Measurements from ENCODE around the gene SYNPO2. TPM values are rescaled to one million over a fixed set of nuclear protein-coding genes. Genes with fewer than 3 reads are reported as not detected.

The SYNPO2 gene
- total and polyA plus RNA-seq, 2 of the 8 experiments (the other 6 are each of a cell fraction or from before 2014, with no cell fraction given) = 0.50 to 4.2 TPM

DNA sequence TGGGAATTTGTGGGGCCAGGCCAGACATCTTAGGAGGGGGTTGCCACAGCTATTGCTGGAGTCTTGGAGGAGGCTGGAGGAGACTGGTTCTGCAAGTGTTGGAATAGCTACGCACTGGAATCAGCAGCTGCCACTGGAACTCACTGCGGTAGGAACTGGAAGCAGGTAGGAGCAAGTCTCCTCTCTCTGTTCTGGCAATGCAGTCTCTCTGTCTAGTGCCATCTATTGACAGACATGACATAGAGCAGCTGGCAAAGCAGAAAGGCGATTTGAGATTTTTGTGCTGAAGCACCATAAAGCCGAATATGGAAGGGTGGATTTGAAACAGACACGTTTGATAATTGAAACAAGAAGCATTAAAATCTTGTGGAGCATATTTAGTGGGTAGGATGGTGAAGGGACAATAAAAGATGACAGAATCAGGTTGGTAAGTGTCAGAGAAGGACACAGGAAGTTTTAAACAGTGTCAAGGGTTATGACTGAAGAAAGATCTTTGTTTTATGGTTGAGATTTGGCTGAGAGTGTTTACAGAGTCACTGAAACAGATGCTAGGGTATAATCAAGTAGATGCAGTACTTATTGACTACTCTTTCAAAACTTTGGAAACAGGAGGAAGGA is 23.5 kb upstream of the SYNPO2 start:
- H4K8ac ChIP-seq (ENCODE audit: extremely low read depth, insufficient read depth, low read length) = no peak overlapping the region
- no peak overlapping the region for H4K91ac ChIP-seq (replicated peaks; ENCODE audit: insufficient read length, low read length)
- no peak overlapping the region for H3K9ac ChIP-seq (replicated peaks in 1 of 4; ENCODE audit: extremely low read depth in 1 of 4, low read depth in 3 of 4, low read length in 3 of 4)
- no peak for DNase-seq (ENCODE audit: low read depth in 1 of 2, low spot score in 2 of 2)
- no peaks in the 10 kb centered on the region for H3K27me3 ChIP-seq (replicated peaks in 1 of 4; ENCODE audit: control insufficient read depth in 3 of 4, extremely low read depth in 1 of 4, insufficient read depth in 3 of 4, low read length in 3 of 4)
- ChIA-PET CTCF (ENCODE audit: partially characterized antibody) (interaction anchor here (0.6 to 2.8 kb wide), 37 partner anchors 8 to 150 kb away, joined by 3 to 15 read pairs (median 4); no protein-coding TSS in a partner anchor), POLR2A (ENCODE audit: partially characterized antibody) (interaction anchor here (0.7 to 2.1 kb wide), 3 partner anchors 13 to 29 kb away, joined by 3 to 8 read pairs (median 4); partner anchors contain the start of gene SEC24D)
- H3K14ac ChIP-seq (ENCODE audit: insufficient read length) = no peak overlapping the region
- no peak overlapping the region for H3K4ac ChIP-seq (replicated peaks; ENCODE audit: insufficient read length, low read depth, low read length)
- no peaks in the 10 kb centered on the region for H3K79me1 ChIP-seq (ENCODE audit: low read depth, low read length)
- no peak overlapping the region for H3K18ac ChIP-seq (ENCODE audit: extremely low read depth, low read length)
- WGBS, 2 experiments (ENCODE audit: extremely low coverage in 1 of 2, insufficient coverage in 1 of 2, insufficient read length in 1 of 2, insufficient replicate concordance in 2 of 2, low coverage in 1 of 2, low lambda C conversion rate in 2 of 2, missing lambda C conversion rate in 1 of 2) = 44% methylated on average over 5 of the region's 5 CpGs; no CpG with 5 or more reads in 1 of the 2 experiments
- H3K36me3 ChIP-seq (ENCODE audit: control insufficient read depth in 2 of 4, insufficient read depth in 4 of 4, low read length in 3 of 4) = no peaks in the 10 kb centered on the region
- peak overlapping the region; percentile 88; the same call in 1 of the 2 replicates for H2AFZ ChIP-seq (ENCODE audit: low read length)
- H3K23ac ChIP-seq (ENCODE audit: insufficient read length) = no peak overlapping the region
- H2BK120ac ChIP-seq (replicated peaks; ENCODE audit: low read depth, low read length) = no peak overlapping the region
- no peak overlapping the region for H4K5ac ChIP-seq (ENCODE audit: insufficient read length, low read depth, low read length)
- H3K4me3 ChIP-seq (ENCODE audit: extremely low read depth in 1 of 4, insufficient read depth in 2 of 4, low read depth in 3 of 4, low read length in 4 of 4) = no peak overlapping the region
- H3K23me2 ChIP-seq (ENCODE audit: low read depth, low read length) = no peaks in the 10 kb centered on the region
- no peak overlapping the region for H2BK12ac ChIP-seq (ENCODE audit: low read depth, low read length)
- H3K4me1 ChIP-seq (replicated peaks in 1 of 4; ENCODE audit: control insufficient read depth in 3 of 4, insufficient read depth in 4 of 4, low read length in 3 of 4) = peaks cover 0 to 9% (median 7%) of the 10 kb centered on the region in 4 experiments; a peak in 5 of 7 replicates
- H3K27ac ChIP-seq (ENCODE audit: low read depth, low read length) = no peak overlapping the region
- H3K56ac ChIP-seq (replicated peaks; ENCODE audit: insufficient read length, low read depth, low read length) = no peak overlapping the region
- no peaks in the 10 kb centered on the region for H4K20me1 ChIP-seq (replicated peaks in 1 of 2; ENCODE audit: control insufficient read depth in 1 of 2, insufficient read depth in 2 of 2, low read length in 2 of 2)
- FAIRE-seq = peak; percentile 97
- H3K4me2 ChIP-seq (ENCODE audit: insufficient read depth in 1 of 2, low read depth in 2 of 2, low read length in 2 of 2) = 0 out of 4 replicates have a peak overlapping the region, but pooled peaks of 1 of the 2 experiments have one; percentile 12
- H3K79me2 ChIP-seq (ENCODE audit: control insufficient read depth in 1 of 2, insufficient read depth in 2 of 2, low read length in 2 of 2) = no peaks in the 10 kb centered on the region
- no peak overlapping the region for H2BK20ac ChIP-seq (ENCODE audit: low read length)
- H3K9me3 ChIP-seq (ENCODE audit: insufficient read depth in 2 of 2, low read depth in 1 of 2, low read length in 1 of 2) = no peaks in the 10 kb centered on the region
- no peak overlapping the region for H2BK15ac ChIP-seq (ENCODE audit: low read length)
- H2AK5ac ChIP-seq (ENCODE audit: low read depth, low read length) = no peak overlapping the region
- no peak overlapping the region for H2BK5ac ChIP-seq (ENCODE audit: low read depth, low read length)
- TF ChIP-seq CREB1 (IDR thresholded peaks at IDR 0.05) (peak; percentile 50; the same call in 1 of the 2 replicates), NRF1 (IDR thresholded peaks at IDR 0.05; ENCODE audit: low read depth, low read length) (no peak), SUZ12 (IDR thresholded peaks at IDR 0.05; ENCODE audit: low read length) (no peak), POLR2AphosphoS5 (IDR thresholded peaks at IDR 0.05; ENCODE audit: low read depth, low read length) (no peak), POLR2A (IDR thresholded peaks at IDR 0.05; ENCODE audit: control extremely low read depth in 1 of 2, low read depth in 2 of 2, low read length in 2 of 2) (no peak), EGR1 (IDR thresholded peaks at IDR 0.05; ENCODE audit: borderline replicate concordance, low read depth, low read length) (no peak), CHD1 (IDR thresholded peaks at IDR 0.05; ENCODE audit: low read depth, low read length) (no peak), RBBP5 (IDR thresholded peaks at IDR 0.05; ENCODE audit: borderline replicate concordance, low read depth, low read length) (no peak), CHD2 (IDR thresholded peaks at IDR 0.05; ENCODE audit: low read length) (no peak), BRCA1 (IDR thresholded peaks at IDR 0.05; ENCODE audit: low read depth, low read length) (no peak), SIRT6 (IDR thresholded peaks at IDR 0.05; ENCODE audit: low read length) (no peak), HDAC6 (IDR thresholded peaks at IDR 0.05; ENCODE audit: low read depth, low read length) (no peak), SIX5 (IDR thresholded peaks at IDR 0.05; ENCODE audit: low read depth, low read length) (no peak), BCL11A (IDR thresholded peaks at IDR 0.05; ENCODE audit: low read depth in 2 of 2, low read length in 2 of 2) (no peak), BACH1 (IDR thresholded peaks at IDR 0.05; ENCODE audit: low read length) (no peak)

All from H1 (cell line).